Cardiac muscle cell (in vitro differentiated cells and primary cell): Measurements from ENCODE around the gene SLAIN1. TPM values are rescaled to one million over a fixed set of nuclear protein-coding genes. Genes with fewer than 3 reads are reported as not detected.

Experiments
- DNase-seq, 2 donors: peaks; one replicate each; pipeline versions ENCODE4 v3.0.0 to v3.0.0-alpha.2; 2010 to 2017; ENCODE audit warnings: low read depth in 1 of 2, low spot score in 1 of 2
- H3K27ac ChIP-seq: fragments of 200-600 bp; sonication (generic); 2 replicates; pipeline ENCODE4 v1.5.1; 2016
- H3K27me3 ChIP-seq: fragments of 200-600 bp; sonication (generic); 2 replicates; pipeline ENCODE4 v1.6.0; 2016; ENCODE audit warnings: control low read depth
- H3K36me3 ChIP-seq: fragments of 200-600 bp; sonication (generic); 2 replicates; pipeline ENCODE4 v1.5.1; 2016; ENCODE audit warnings: control low read depth
- H3K4me1 ChIP-seq: fragments of 200-600 bp; sonication (generic); 2 replicates; pipeline ENCODE4 v1.8.1; 2017; ENCODE audit warnings: low read depth, mild to moderate bottlenecking, mixed run types
- H3K4me3 ChIP-seq: fragments of 200-600 bp; sonication (generic); 2 replicates; pipeline ENCODE4 v1.5.1; 2016; ENCODE audit warnings: mild to moderate bottlenecking
- H3K9me3 ChIP-seq: fragments of 200-600 bp; sonication (generic); 2 replicates; pipeline ENCODE4 v1.5.1; 2017; ENCODE audit warnings: low read depth, mild to moderate bottlenecking, control low read depth
- polyA plus RNA-seq: library from polyadenylated mRNA; unstranded; fragments of >200 nt; fragmentation: Nextera tagmentation; extraction: Ambion mirVana; gene quantifications from 2 replicates; pipeline ENCODE4 v1.2.1, GENCODE V29; 2016
- total RNA-seq: library from RNA; depleted of rRNA; stranded (reverse); fragments of >200 nt; gene quantifications from 2 replicates; pipeline ENCODE4 v1.2.3, GENCODE V29; 2016
- TF ChIP-seq, protein P1 (sequence below): IDR thresholded peaks from 2 replicates; pipeline ENCODE4 v1.5.1; 2012; ENCODE audit warnings: low read depth, mild to moderate bottlenecking, low read length

Gene SLAIN1
- total and polyA plus RNA-seq, 2 experiments from 2014 or later, result 21.2 to 21.6 TPM

DNA sequence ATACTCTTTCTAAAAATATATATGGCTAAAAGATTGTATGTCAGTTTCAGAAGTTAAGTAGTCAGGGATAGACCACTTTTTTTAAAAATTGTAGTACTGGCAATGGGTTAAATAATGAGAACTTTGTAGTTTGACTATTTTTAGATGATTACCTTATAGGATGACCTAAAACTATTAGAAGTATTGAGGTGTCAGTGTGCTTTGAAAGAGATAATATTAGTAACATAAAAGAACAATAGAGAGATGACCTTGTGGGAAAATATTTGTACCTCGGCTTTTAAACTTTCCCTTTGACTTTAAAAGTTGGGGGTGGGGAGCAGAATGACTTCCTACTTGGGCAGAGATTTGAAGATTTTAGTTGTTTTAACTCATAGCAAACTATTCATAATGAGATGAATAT, 48.3 kb downstream of the SLAIN1 start:
- Histone ChIP-seq H3K4me1 (no peaks in the 10 kb centered on the region), H3K9me3 (no peaks in the 10 kb centered on the region), H3K27ac (no peak overlapping the region), H3K36me3 (peaks cover 10% of the 10 kb centered on the region), H3K4me3 (no peak overlapping the region), H3K27me3 (no peaks in the 10 kb centered on the region)
- TF ChIP-seq, protein P1, sequence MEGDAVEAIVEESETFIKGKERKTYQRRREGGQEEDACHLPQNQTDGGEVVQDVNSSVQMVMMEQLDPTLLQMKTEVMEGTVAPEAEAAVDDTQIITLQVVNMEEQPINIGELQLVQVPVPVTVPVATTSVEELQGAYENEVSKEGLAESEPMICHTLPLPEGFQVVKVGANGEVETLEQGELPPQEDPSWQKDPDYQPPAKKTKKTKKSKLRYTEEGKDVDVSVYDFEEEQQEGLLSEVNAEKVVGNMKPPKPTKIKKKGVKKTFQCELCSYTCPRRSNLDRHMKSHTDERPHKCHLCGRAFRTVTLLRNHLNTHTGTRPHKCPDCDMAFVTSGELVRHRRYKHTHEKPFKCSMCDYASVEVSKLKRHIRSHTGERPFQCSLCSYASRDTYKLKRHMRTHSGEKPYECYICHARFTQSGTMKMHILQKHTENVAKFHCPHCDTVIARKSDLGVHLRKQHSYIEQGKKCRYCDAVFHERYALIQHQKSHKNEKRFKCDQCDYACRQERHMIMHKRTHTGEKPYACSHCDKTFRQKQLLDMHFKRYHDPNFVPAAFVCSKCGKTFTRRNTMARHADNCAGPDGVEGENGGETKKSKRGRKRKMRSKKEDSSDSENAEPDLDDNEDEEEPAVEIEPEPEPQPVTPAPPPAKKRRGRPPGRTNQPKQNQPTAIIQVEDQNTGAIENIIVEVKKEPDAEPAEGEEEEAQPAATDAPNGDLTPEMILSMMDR, result no peak
- DNase-seq, result no peak

DNA sequence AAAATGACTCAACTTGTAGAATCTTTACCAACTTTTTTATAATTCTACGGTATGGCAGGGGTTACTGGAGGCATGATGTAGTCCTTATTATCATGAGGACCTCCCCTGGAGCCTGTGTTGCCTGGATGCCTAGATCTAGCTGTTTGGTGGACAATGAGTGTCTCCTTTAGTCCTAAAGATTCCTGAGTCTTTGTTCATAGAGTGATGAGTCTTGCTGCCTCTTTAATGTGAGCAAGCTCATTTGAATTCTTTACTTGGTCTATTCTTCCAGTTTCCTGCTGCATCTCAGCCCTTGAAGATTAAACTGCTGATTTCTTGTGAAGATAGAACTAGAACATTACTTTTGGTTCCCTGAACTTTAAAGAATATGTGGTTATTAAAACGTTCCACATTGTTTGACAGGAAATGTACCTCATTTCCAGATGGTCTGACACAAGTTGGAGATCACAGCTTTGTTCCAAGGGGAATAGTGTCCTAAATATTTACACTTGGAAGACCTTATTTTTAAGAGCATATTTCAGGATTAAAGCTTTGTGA, 51.9 kb downstream of the SLAIN1 start:
- TF ChIP-seq, protein P1, result no peak
- Histone ChIP-seq H3K4me1 (no peaks in the 10 kb centered on the region), H3K27me3 (no peaks in the 10 kb centered on the region), H3K27ac (no peak overlapping the region), H3K9me3 (no peaks in the 10 kb centered on the region), H3K4me3 (no peak overlapping the region), H3K36me3 (peaks cover 13% of the 10 kb centered on the region)
- no peak for DNase-seq

DNA sequence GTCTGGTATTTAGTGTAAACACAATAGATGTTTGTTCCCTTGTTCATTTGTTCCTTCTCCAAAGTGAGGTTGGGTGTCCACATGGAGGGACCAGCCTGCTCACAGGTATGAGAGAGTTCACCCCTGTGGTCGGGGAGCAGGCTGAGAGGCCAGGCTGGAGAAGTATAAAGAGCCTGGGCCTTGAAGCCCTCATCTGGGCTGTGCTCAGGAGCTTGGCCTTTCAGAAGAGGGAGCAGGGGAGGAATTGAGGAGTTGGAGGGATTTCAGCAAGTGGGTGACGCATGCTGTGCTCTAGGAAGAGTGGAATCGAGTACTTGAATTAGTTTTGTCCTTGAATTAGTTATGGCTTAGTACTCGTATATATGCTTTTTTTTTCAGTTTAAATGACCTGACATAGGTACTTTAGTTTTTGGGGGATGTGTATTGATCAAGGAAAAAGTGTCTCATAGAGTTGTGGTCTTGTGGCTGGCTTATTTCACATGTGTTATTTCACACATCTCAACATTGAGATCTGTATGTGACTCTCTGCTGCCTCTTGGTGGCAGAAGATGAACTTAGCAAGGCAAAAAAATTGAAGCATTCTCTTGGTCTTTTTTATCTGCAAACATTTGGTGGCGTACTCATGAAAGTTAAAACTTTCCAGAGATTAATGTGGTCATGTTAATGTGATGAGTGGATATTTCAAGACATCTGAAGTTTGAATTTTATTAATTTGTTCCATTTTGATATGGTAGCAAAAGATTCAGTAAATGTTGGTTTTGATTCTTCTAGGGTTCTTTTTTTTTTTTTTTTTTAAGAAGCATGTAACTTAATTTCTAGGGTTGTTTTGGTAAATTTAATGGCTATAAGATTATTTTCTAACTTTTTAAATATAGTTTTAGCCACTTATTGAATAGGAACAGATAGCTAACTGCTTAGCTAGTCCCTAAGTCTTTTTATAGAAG, 54.3 kb downstream of the SLAIN1 start:
- Histone ChIP-seq H3K4me3 (no peak overlapping the region), H3K36me3 (peaks cover 3% of the 10 kb centered on the region), H3K27me3 (no peaks in the 10 kb centered on the region), H3K9me3 (no peaks in the 10 kb centered on the region), H3K27ac (peak overlapping the region; percentile 33), H3K4me1 (no peaks in the 10 kb centered on the region)
- peak; percentile 62 for DNase-seq
- TF ChIP-seq, protein P1, result peak; percentile 79

DNA sequence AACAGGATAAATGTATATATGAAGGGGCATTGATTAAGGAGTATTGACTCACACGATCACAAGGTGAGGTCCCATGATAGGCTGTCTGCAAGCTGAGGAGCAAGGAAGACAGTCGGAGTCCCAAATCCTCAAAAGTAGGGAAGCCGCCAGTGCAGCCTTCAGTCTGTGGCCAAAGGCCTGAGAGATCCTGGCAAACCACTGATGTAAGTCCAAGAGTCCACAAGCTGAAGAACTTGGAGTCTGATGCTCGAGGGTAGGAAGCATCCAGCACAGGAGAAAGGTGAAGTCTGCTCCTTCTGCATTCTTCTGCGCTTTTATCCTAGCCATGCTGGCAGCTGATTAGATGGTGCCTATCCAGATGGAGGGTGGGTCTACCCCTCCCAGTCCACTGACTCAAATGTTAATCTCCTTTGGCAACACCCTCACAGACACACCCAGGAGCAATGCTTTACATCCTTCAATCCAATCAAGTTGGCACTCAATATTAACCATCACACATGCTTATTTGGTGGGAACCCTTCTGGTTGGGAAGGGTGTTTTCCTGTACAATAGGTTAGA, 55.1 kb downstream of the SLAIN1 start:
- no peaks in the 10 kb centered on the region for H3K27me3 ChIP-seq
- H3K4me1 ChIP-seq, result no peaks in the 10 kb centered on the region
- DNase-seq, result no peak
- no peak overlapping the region for H3K27ac ChIP-seq
- TF ChIP-seq, protein P1, result no peak
- H3K36me3 ChIP-seq, result peaks cover 3% of the 10 kb centered on the region
- no peaks in the 10 kb centered on the region for H3K9me3 ChIP-seq
- no peak overlapping the region for H3K4me3 ChIP-seq

DNA sequence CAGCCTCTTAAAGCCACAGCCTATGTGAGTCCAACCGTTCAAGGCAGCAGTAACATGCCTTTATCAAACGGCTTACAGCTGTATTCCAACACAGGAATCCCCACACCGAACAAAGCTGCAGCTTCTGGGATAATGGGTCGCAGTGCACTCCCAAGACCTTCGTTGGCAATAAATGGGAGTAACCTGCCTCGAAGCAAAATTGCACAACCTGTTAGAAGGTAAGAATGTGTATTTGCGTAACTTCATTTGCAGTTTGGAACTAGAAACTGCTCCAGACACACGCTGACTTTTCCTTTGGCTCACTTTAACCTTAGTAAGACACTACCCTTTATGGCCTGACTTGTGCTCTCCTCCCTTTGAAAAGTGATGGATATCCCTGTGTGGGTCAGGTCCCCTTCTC, 63.4 kb downstream of the SLAIN1 start:
- DNase-seq, result no peak
- Histone ChIP-seq H3K27ac (no peak overlapping the region), H3K4me3 (no peak overlapping the region), H3K4me1 (no peaks in the 10 kb centered on the region), H3K36me3 (peaks cover 8% of the 10 kb centered on the region), H3K27me3 (no peaks in the 10 kb centered on the region), H3K9me3 (no peaks in the 10 kb centered on the region)
- TF ChIP-seq, protein P1, result no peak
